Large intestine (tissue), 12 donors: ENCODE data around the gene CUX1. TPM values are rescaled to one million over a fixed set of nuclear protein-coding genes. Genes with fewer than 3 reads are reported as not detected.

Experiments used
- DNase-seq, 2 donors: peaks; one replicate each; pipeline versions ENCODE4 v3.0.0 to v3.0.0-alpha.2; 2013
- H3K27ac ChIP-seq: one replicate; pipeline ENCODE4 v1.5.1; 2013; ENCODE audit warnings: low read length
- H3K27me3 ChIP-seq: 2 replicates; pipeline ENCODE4 v1.6.1; 2013; ENCODE audit warnings: low read length; ENCODE audit not compliant: control insufficient read depth, insufficient read depth
- H3K36me3 ChIP-seq: 2 replicates; pipeline ENCODE4 v1.6.1; 2013; ENCODE audit warnings: low read length; ENCODE audit not compliant: control insufficient read depth, insufficient read depth
- H3K4me1 ChIP-seq: one replicate; pipeline ENCODE4 v1.6.1; 2013; ENCODE audit warnings: low read length; ENCODE audit not compliant: control insufficient read depth, insufficient read depth
- H3K4me3 ChIP-seq: one replicate; pipeline ENCODE4 v1.5.1; 2013; ENCODE audit warnings: low read length
- H3K9me3 ChIP-seq: one replicate; pipeline ENCODE4 v1.6.1; 2013; ENCODE audit warnings: mild to moderate bottlenecking, low read depth, low read length, moderate library complexity; ENCODE audit not compliant: control insufficient read depth
- WGBS: methylation state at CpG from one replicate; pipeline ENCODE4 v1.1.5; 2013; ENCODE audit warnings: low lambda C conversion rate; ENCODE audit not compliant: insufficient coverage; 5-methylcytosine and 5-hydroxymethylcytosine counted together
- long read RNA-seq, 11 donors: transcript quantifications; one replicate each; lab custom pipeline, GENCODE V29; 2026
- polyA plus RNA-seq: library from polyadenylated mRNA; unstranded; fragments of 120-200 nt; gene quantifications from one replicate; pipeline ENCODE4 v1.2.1, GENCODE V29; 2013

The CUX1 gene
- 72.9 TPM for polyA plus RNA-seq
- long read RNA-seq, donor 1, transcript CUX1-202 (23 exons, 2,931 nt): major isoform, 6 of 8 reads
- long read RNA-seq, donor 1, partial matches to known transcripts: 0 of 8 reads
- long read RNA-seq, donor 1, other reads (novel, unspliced or antisense): 0 of 8 reads
- long read RNA-seq, donor 2, transcript CUX1-202 (23 exons, 2,931 nt): major isoform, 7 of 24 reads
- long read RNA-seq, donor 2, partial matches to known transcripts: 14 of 24 reads
- long read RNA-seq, donor 2, other reads (novel, unspliced or antisense): 0 of 24 reads
- long read RNA-seq, donor 3, transcript CUX1-202 (23 exons, 2,931 nt): major isoform, 11 of 18 reads
- long read RNA-seq, donor 3, partial matches to known transcripts: 0 of 18 reads
- long read RNA-seq, donor 3, other reads (novel, unspliced or antisense): 0 of 18 reads
- long read RNA-seq, donor 4: 0 reads
- long read RNA-seq, donor 5, partial matches to known transcripts: 0 of 4 reads
- long read RNA-seq, donor 5, other reads (novel, unspliced or antisense): 0 of 4 reads
- long read RNA-seq, donor 6, partial matches to known transcripts: 0 of 8 reads
- long read RNA-seq, donor 6, other reads (novel, unspliced or antisense): 0 of 8 reads
- long read RNA-seq, donor 7, partial matches to known transcripts: 0 of 3 reads
- long read RNA-seq, donor 7, other reads (novel, unspliced or antisense): 0 of 3 reads
- long read RNA-seq, donor 8, full-length matches to known transcripts: 11 of 11 reads
- long read RNA-seq, donor 8, partial matches to known transcripts: 0 of 11 reads
- long read RNA-seq, donor 8, other reads (novel, unspliced or antisense): 0 of 11 reads
- long read RNA-seq, donor 9, transcript CUX1-209 (8 exons, 1,566 nt): major isoform, 10 of 14 reads
- long read RNA-seq, donor 9, partial matches to known transcripts: 0 of 14 reads
- long read RNA-seq, donor 9, other reads (novel, unspliced or antisense): 0 of 14 reads
- long read RNA-seq, donor 10, transcript CUX1-202 (23 exons, 2,931 nt): major isoform, 7 of 37 reads
- long read RNA-seq, donor 10, partial matches to known transcripts: 26 of 37 reads
- long read RNA-seq, donor 10, other reads (novel, unspliced or antisense): 0 of 37 reads
- long read RNA-seq, donor 11, transcript CUX1-202 (23 exons, 2,931 nt): major isoform, 10 of 14 reads
- long read RNA-seq, donor 11, partial matches to known transcripts: 0 of 14 reads
- long read RNA-seq, donor 11, other reads (novel, unspliced or antisense): 0 of 14 reads

- Histone ChIP-seq H3K27me3 (peaks cover 4% of the 10 kb centered on the region), H3K9me3 (no peaks in the 10 kb centered on the region), H3K27ac (peak within 1 kb of the TSS; percentile 42), H3K4me1 (peaks cover 6% of the 10 kb centered on the region), H3K4me3 (peak within 1 kb of the TSS; percentile 53), H3K36me3 (no peaks in the 10 kb centered on the region)
- 43% methylated on average over 6 of the region's 49 CpGs for WGBS
- peak in 1 of 2 donors; percentile 68 for DNase-seq
Observed at GRCh38 chr7:101817471-101818286, at the start of gene CUX1. Gene CUX1, plus strand, starts transcription at chr7:101817626. Its CDS starts 14 bp downstream, at chr7:101817640.

GRCh38 chr7:101768280-101768679 is 49.1 kb upstream of the CUX1 start:
- no peak for DNase-seq
- Histone ChIP-seq H3K9me3 (no peaks in the 10 kb centered on the region), H3K27ac (no peak overlapping the region), H3K36me3 (no peaks in the 10 kb centered on the region), H3K4me1 (no peaks in the 10 kb centered on the region), H3K27me3 (peaks cover 3% of the 10 kb centered on the region), H3K4me3 (no peak overlapping the region)
- WGBS: no CpG with 5 or more reads among the region's 7 CpGs

GRCh38 chr7:101770466-101770865 is 47.0 kb upstream of the CUX1 start:
- H3K27ac ChIP-seq: no peak overlapping the region
- no peaks in the 10 kb centered on the region for H3K9me3 ChIP-seq
- no peak overlapping the region for H3K4me3 ChIP-seq
- no peak for DNase-seq
- H3K4me1 ChIP-seq: no peaks in the 10 kb centered on the region
- H3K36me3 ChIP-seq: no peaks in the 10 kb centered on the region
- H3K27me3 ChIP-seq: peaks cover 3% of the 10 kb centered on the region
- 98% methylated on average over 4 of the region's 4 CpGs for WGBS

- no peak for DNase-seq
- H3K9me3 ChIP-seq: no peaks in the 10 kb centered on the region
- H3K36me3 ChIP-seq: no peaks in the 10 kb centered on the region
- no peak overlapping the region for H3K4me3 ChIP-seq
- no peak overlapping the region for H3K27ac ChIP-seq
- WGBS: 80% methylated on average over 3 of the region's 4 CpGs
- H3K4me1 ChIP-seq: no peaks in the 10 kb centered on the region
- H3K27me3 ChIP-seq: peaks cover 9% of the 10 kb centered on the region
Observed at GRCh38 chr7:101772508-101773211, 44.8 kb upstream of the CUX1 start.

GRCh38 chr7:101775181-101775580 is 42.2 kb upstream of the CUX1 start:
- H3K27ac ChIP-seq: no peak overlapping the region
- no peak for DNase-seq
- H3K9me3 ChIP-seq: no peaks in the 10 kb centered on the region
- WGBS: no CpG with 5 or more reads among the region's 9 CpGs
- H3K4me1 ChIP-seq: no peaks in the 10 kb centered on the region
- no peak overlapping the region for H3K4me3 ChIP-seq
- H3K36me3 ChIP-seq: no peaks in the 10 kb centered on the region
- H3K27me3 ChIP-seq: peaks cover 9% of the 10 kb centered on the region

GRCh38 chr7:101778026-101778580 is 39.3 kb upstream of the CUX1 start:
- Histone ChIP-seq H3K27me3 (peaks cover 8% of the 10 kb centered on the region), H3K9me3 (no peaks in the 10 kb centered on the region), H3K4me1 (no peaks in the 10 kb centered on the region), H3K36me3 (no peaks in the 10 kb centered on the region), H3K27ac (no peak overlapping the region), H3K4me3 (no peak overlapping the region)
- no peak for DNase-seq
- WGBS: 93% methylated on average over 5 of the region's 20 CpGs

- H3K4me3 ChIP-seq: no peak overlapping the region
- no CpG with 5 or more reads among the region's 4 CpGs for WGBS
- no peak for DNase-seq
- H3K9me3 ChIP-seq: no peaks in the 10 kb centered on the region
- no peaks in the 10 kb centered on the region for H3K36me3 ChIP-seq
- H3K4me1 ChIP-seq: no peaks in the 10 kb centered on the region
- H3K27me3 ChIP-seq: peaks cover 8% of the 10 kb centered on the region
- no peak overlapping the region for H3K27ac ChIP-seq
Observed at GRCh38 chr7:101779267-101779666, 38.2 kb upstream of the CUX1 start.

- no peaks in the 10 kb centered on the region for H3K9me3 ChIP-seq
- no CpG with 5 or more reads among the region's 3 CpGs for WGBS
- no peak for DNase-seq
Observed at GRCh38 chr7:101780281-101780680, 37.1 kb upstream of the CUX1 start.

GRCh38 chr7:101781439-101781838 is 36.0 kb upstream of the CUX1 start:
- Histone ChIP-seq H3K9me3 (no peaks in the 10 kb centered on the region), H3K27ac (no peak overlapping the region), H3K27me3 (peaks cover 4% of the 10 kb centered on the region), H3K36me3 (no peaks in the 10 kb centered on the region), H3K4me1 (no peaks in the 10 kb centered on the region), H3K4me3 (no peak overlapping the region)
- DNase-seq: no peak
- no CpG with 5 or more reads among the region's 8 CpGs for WGBS

More at GRCh38 chr7:101780281-101780680, 37.1 kb upstream of the CUX1 start:
- no peaks in the 10 kb centered on the region for H3K36me3 ChIP-seq
- H3K27me3 ChIP-seq: peaks cover 8% of the 10 kb centered on the region
- no peak overlapping the region for H3K27ac ChIP-seq
- no peaks in the 10 kb centered on the region for H3K4me1 ChIP-seq
- H3K4me3 ChIP-seq: no peak overlapping the region
